Measurements from ENCODE around the gene TSC22D4.
A peak's percentile ranks its signal among the peaks of the same experiment; 100 is the strongest.
"Not testable (repeated sequence)": the region's sequence is repeated elsewhere in the genome, so short reads cannot be mapped to it uniquely, and the experiment has no call there.

Gene TSC22D4

GRCh38 chr7:100506356-100506923 lies 27.4 kb upstream of the TSC22D4 start:
- DNase-seq: no peak
- peaks cover 1% of the 10 kb centered on the region for H3K4me1 Mint-ChIP-seq
- no peak overlapping the region for H3K27ac Mint-ChIP-seq
- H3K27me3 Mint-ChIP-seq: peaks cover 4% of the 10 kb centered on the region
- no peak overlapping the region for H3K4me3 Mint-ChIP-seq
- ATAC-seq: no peak
- no peaks in the 10 kb centered on the region for H3K9me3 Mint-ChIP-seq
- no peaks in the 10 kb centered on the region for H3K36me3 Mint-ChIP-seq (ENCODE audit: low read depth)

GRCh38 chr7:100504887-100505611 lies 26.0 kb upstream of the TSC22D4 start:
- peaks cover 2% of the 10 kb centered on the region for H3K27me3 Mint-ChIP-seq
- H3K36me3 Mint-ChIP-seq (ENCODE audit: low read depth): no peaks in the 10 kb centered on the region
- H3K9me3 Mint-ChIP-seq: no peaks in the 10 kb centered on the region
- H3K4me3 Mint-ChIP-seq: no peak overlapping the region
- H3K27ac Mint-ChIP-seq: no peak overlapping the region
- ATAC-seq (no peak), DNase-seq (no peak)
- H3K4me1 Mint-ChIP-seq: peaks cover 1% of the 10 kb centered on the region

GRCh38 chr7:100504031-100504430 lies 25.0 kb upstream of the TSC22D4 start:
- not testable (repeated sequence) for H3K9me3 Mint-ChIP-seq; ATAC-seq; H3K27me3 Mint-ChIP-seq; H3K4me1 Mint-ChIP-seq; H3K27ac Mint-ChIP-seq; H3K4me3 Mint-ChIP-seq; H3K36me3 Mint-ChIP-seq (ENCODE audit: low read depth); DNase-seq

GRCh38 chr7:100500743-100501142 lies 21.7 kb upstream of the TSC22D4 start:
- not testable (repeated sequence) for H3K27me3 Mint-ChIP-seq; H3K4me3 Mint-ChIP-seq; H3K27ac Mint-ChIP-seq; H3K4me1 Mint-ChIP-seq; ATAC-seq; DNase-seq; H3K36me3 Mint-ChIP-seq (ENCODE audit: low read depth); H3K9me3 Mint-ChIP-seq

- Mint-ChIP-seq H3K27me3 (peaks cover 13% of the 10 kb centered on the region), H3K36me3 (ENCODE audit: low read depth) (no peaks in the 10 kb centered on the region), H3K9me3 (no peaks in the 10 kb centered on the region), H3K4me3 (no peak overlapping the region), H3K27ac (no peak overlapping the region), H3K4me1 (peaks cover 9% of the 10 kb centered on the region)
- DNase-seq (no peak), ATAC-seq (no peak)
These were observed 17.5 kb upstream of the TSC22D4 start for GRCh38 chr7:100496509-100496908.

- peak; percentile 69 for DNase-seq
- H3K9me3 Mint-ChIP-seq: no peaks in the 10 kb centered on the region
- ATAC-seq: peak; percentile 58
- H3K4me1 Mint-ChIP-seq: peaks cover 9% of the 10 kb centered on the region
- no peaks in the 10 kb centered on the region for H3K36me3 Mint-ChIP-seq (ENCODE audit: low read depth)
- peaks cover 13% of the 10 kb centered on the region for H3K27me3 Mint-ChIP-seq
- no peak overlapping the region for H3K27ac Mint-ChIP-seq
- H3K4me3 Mint-ChIP-seq: peak overlapping the region; percentile 61
These were observed 14.7 kb upstream of the TSC22D4 start for GRCh38 chr7:100493476-100494264.

- ATAC-seq (no peak), DNase-seq (no peak)
- Mint-ChIP-seq H3K27me3 (peaks cover 13% of the 10 kb centered on the region), H3K4me3 (peak overlapping the region; percentile 61), H3K27ac (no peak overlapping the region), H3K9me3 (no peaks in the 10 kb centered on the region), H3K36me3 (ENCODE audit: low read depth) (no peaks in the 10 kb centered on the region), H3K4me1 (peaks cover 9% of the 10 kb centered on the region)
These were observed 13.9 kb upstream of the TSC22D4 start for GRCh38 chr7:100492738-100493475.

GRCh38 chr7:100491192-100491578 lies 12.2 kb upstream of the TSC22D4 start:
- Mint-ChIP-seq H3K36me3 (ENCODE audit: low read depth) (no peaks in the 10 kb centered on the region), H3K27ac (no peak overlapping the region), H3K4me1 (peaks cover 9% of the 10 kb centered on the region), H3K4me3 (no peak overlapping the region), H3K9me3 (no peaks in the 10 kb centered on the region), H3K27me3 (peaks cover 13% of the 10 kb centered on the region)
- no peak for DNase-seq
- no peak for ATAC-seq

- ATAC-seq (no peak), DNase-seq (no peak)
- H3K4me3 Mint-ChIP-seq: no peak overlapping the region
- no peaks in the 10 kb centered on the region for H3K36me3 Mint-ChIP-seq (ENCODE audit: low read depth)
- H3K4me1 Mint-ChIP-seq: peaks cover 9% of the 10 kb centered on the region
- H3K27ac Mint-ChIP-seq: no peak overlapping the region
- H3K27me3 Mint-ChIP-seq: peaks cover 13% of the 10 kb centered on the region
- no peaks in the 10 kb centered on the region for H3K9me3 Mint-ChIP-seq
These were observed 11.6 kb upstream of the TSC22D4 start for GRCh38 chr7:100490483-100491191.

- Mint-ChIP-seq H3K27me3 (peaks cover 8% of the 10 kb centered on the region), H3K9me3 (no peaks in the 10 kb centered on the region), H3K4me3 (no peak overlapping the region), H3K27ac (no peak overlapping the region), H3K36me3 (ENCODE audit: low read depth) (no peaks in the 10 kb centered on the region), H3K4me1 (peaks cover 9% of the 10 kb centered on the region)
- ATAC-seq: peak; percentile 31
- DNase-seq: no peak
These were observed 10.8 kb upstream of the TSC22D4 start for GRCh38 chr7:100489824-100490223.

- Mint-ChIP-seq H3K27me3 (peaks cover 6% of the 10 kb centered on the region), H3K27ac (no peak overlapping the region)
These were observed 10.1 kb upstream of the TSC22D4 start for GRCh38 chr7:100489121-100489520.

GRCh38 chr7:100488333-100489095 lies 9.5 kb upstream of the TSC22D4 start:
- Mint-ChIP-seq H3K4me1 (peaks cover 6% of the 10 kb centered on the region), H3K9me3 (no peaks in the 10 kb centered on the region), H3K36me3 (ENCODE audit: low read depth) (no peaks in the 10 kb centered on the region), H3K4me3 (no peak overlapping the region), H3K27ac (no peak overlapping the region), H3K27me3 (peaks cover 6% of the 10 kb centered on the region)
- DNase-seq: no peak
- ATAC-seq: no peak

More at GRCh38 chr7:100489121-100489520, 10.1 kb upstream of the TSC22D4 start:
- Mint-ChIP-seq H3K4me3 (no peak overlapping the region), H3K4me1 (peaks cover 9% of the 10 kb centered on the region), H3K9me3 (no peaks in the 10 kb centered on the region), H3K36me3 (ENCODE audit: low read depth) (no peaks in the 10 kb centered on the region)
- ATAC-seq (no peak), DNase-seq (no peak)

GRCh38 chr7:100486753-100487446 lies 7.9 kb upstream of the TSC22D4 start:
- Mint-ChIP-seq H3K4me3 (no peak overlapping the region), H3K9me3 (no peaks in the 10 kb centered on the region), H3K36me3 (ENCODE audit: low read depth) (no peaks in the 10 kb centered on the region), H3K4me1 (peaks cover 9% of the 10 kb centered on the region), H3K27me3 (no peaks in the 10 kb centered on the region), H3K27ac (no peak overlapping the region)
- DNase-seq: no peak
- no peak for ATAC-seq
